PC-3 (cell line): ENCODE measurements around the gene STX8. TPM values are rescaled to one million over a fixed set of nuclear protein-coding genes. Genes with fewer than 3 reads are reported as not detected.
"Not testable (repeated sequence)": the region's sequence is repeated elsewhere in the genome, so short reads cannot be mapped to it uniquely, and the experiment has no call there.

Experiments
- ATAC-seq: fragments of 200-7000 bp; cut with Tn5 transposase; 2 replicates; pipeline ENCODE4 v1.9.1; 2020; ENCODE audit warnings: mild to moderate bottlenecking, moderate library complexity
- BruUV-seq: library from RNA; stranded (reverse); fragments of 400-500 nt; replicated peaks from 2 replicates; lab custom pipeline; 2021; lab: Mats Ljungman, UMichigan
- CTCF ChIA-PET: fragments of 300-600 bp; sonication (Branson Sonifier 250); formaldehyde crosslinking; loops from one replicate; lab custom pipeline; 2022; ENCODE audit warnings: antibody characterized with exemption; lab: Charles Lee
- POLR2A ChIA-PET: fragments of 300-600 bp; sonication (Branson Sonifier 250); formaldehyde crosslinking; loops from one replicate; lab custom pipeline; 2022; ENCODE audit warnings: antibody characterized with exemption; ENCODE audit not compliant: unreplicated experiment; lab: Charles Lee
- DNase-seq: peaks from one replicate; pipeline ENCODE4 v3.0.0-alpha.2; 2015
- H2AFZ ChIP-seq: fragments of 300-600 bp; sonication (generic); 2 replicates; pipeline ENCODE4 v1.6.0; 2016; ENCODE audit warnings: antibody characterized with exemption, low read length
- H3F3A ChIP-seq: fragments of 300-600 bp; sonication (generic); one replicate; pipeline ENCODE4 v1.6.0; 2017; ENCODE audit warnings: antibody characterized with exemption, low read length, control low read depth, mild to moderate bottlenecking; ENCODE audit not compliant: unreplicated experiment
- H3K27ac ChIP-seq: fragments of 300-600 bp; sonication (generic); 2 replicates; pipeline ENCODE4 v1.5.1; 2016; ENCODE audit warnings: mild to moderate bottlenecking, low read length
- H3K27me3 ChIP-seq: fragments of 300-600 bp; sonication (generic); 2 replicates; pipeline ENCODE4 v1.6.1; 2016; ENCODE audit warnings: low read length, mixed read lengths
- H3K36me3 ChIP-seq: fragments of 300-600 bp; sonication (generic); 2 replicates; pipeline ENCODE4 v1.6.1; 2016; ENCODE audit warnings: low read depth, mixed run types, low read length, mixed read lengths
- H3K4me1 ChIP-seq: fragments of 300-600 bp; sonication (generic); 2 replicates; pipeline ENCODE4 v1.5.1; 2016; ENCODE audit warnings: low read length; ENCODE audit not compliant: insufficient read depth
- H3K4me2 ChIP-seq: fragments of 300-600 bp; sonication (generic); 2 replicates; pipeline ENCODE4 v1.6.0; 2016; ENCODE audit warnings: low read length
- H3K4me3 ChIP-seq: fragments of 300-600 bp; sonication (generic); 2 replicates; pipeline ENCODE4 v1.5.1; 2016; ENCODE audit warnings: mild to moderate bottlenecking, low read length, mixed read lengths
- H3K79me2 ChIP-seq: fragments of 300-600 bp; sonication (generic); 2 replicates; pipeline ENCODE4 v1.6.1; 2017; ENCODE audit warnings: low read length, mixed read lengths
- H3K9ac ChIP-seq: fragments of 300-600 bp; sonication (generic); 2 replicates; pipeline ENCODE4 v1.6.0; 2016; ENCODE audit warnings: mild to moderate bottlenecking, low read length
- H3K9me2 ChIP-seq: fragments of 300-600 bp; sonication (generic); replicated peaks from 2 replicates; pipeline ENCODE4 v1.6.1; 2016; ENCODE audit warnings: mixed run types, low read length, mixed read lengths
- H3K9me3 ChIP-seq: fragments of 300-600 bp; sonication (generic); 2 replicates; pipeline ENCODE4 v1.6.1; 2016; ENCODE audit warnings: low read length, mixed read lengths
- H4K20me1 ChIP-seq: fragments of 300-600 bp; sonication (generic); 2 replicates; pipeline ENCODE4 v1.6.1; 2016; ENCODE audit warnings: low read length, mixed read lengths
- EZH2 ChIP-seq: fragments of 300-600 bp; sonication (generic); IDR thresholded peaks from one replicate; pipeline ENCODE4 v1.6.1; 2017; ENCODE audit warnings: antibody characterized with exemption, mild to moderate bottlenecking, low read length; ENCODE audit not compliant: unreplicated experiment
- EZH2phosphoT487 ChIP-seq: fragments of 300-600 bp; sonication (generic); IDR thresholded peaks from 2 replicates; pipeline ENCODE4 v1.6.1; 2018; ENCODE audit warnings: mild to moderate bottlenecking, antibody characterized with exemption, low read length, borderline replicate concordance
- intact Hi-C: fragments of 100-400 bp; cut with micrococcal nuclease; formaldehyde crosslinking; loops from 2 replicates; pipeline ENCODE4 v1.9.0; 2023
- total RNA-seq: library from RNA; depleted of rRNA; stranded (reverse); fragments of >200 nt; gene quantifications from 2 replicates; pipeline ENCODE4 v1.2.3, GENCODE V29; 2014
- TF ChIP-seq, protein P1 (sequence below): fragments of 300-600 bp; sonication (generic); conservative IDR thresholded peaks from 2 replicates; pipeline ENCODE4 v1.5.1; 2017; ENCODE audit warnings: antibody characterized with exemption, low read depth, mild to moderate bottlenecking, low read length

Gene STX8
- total RNA-seq, 1 experiment from 2014 or later, result 57.4 TPM

DNA sequence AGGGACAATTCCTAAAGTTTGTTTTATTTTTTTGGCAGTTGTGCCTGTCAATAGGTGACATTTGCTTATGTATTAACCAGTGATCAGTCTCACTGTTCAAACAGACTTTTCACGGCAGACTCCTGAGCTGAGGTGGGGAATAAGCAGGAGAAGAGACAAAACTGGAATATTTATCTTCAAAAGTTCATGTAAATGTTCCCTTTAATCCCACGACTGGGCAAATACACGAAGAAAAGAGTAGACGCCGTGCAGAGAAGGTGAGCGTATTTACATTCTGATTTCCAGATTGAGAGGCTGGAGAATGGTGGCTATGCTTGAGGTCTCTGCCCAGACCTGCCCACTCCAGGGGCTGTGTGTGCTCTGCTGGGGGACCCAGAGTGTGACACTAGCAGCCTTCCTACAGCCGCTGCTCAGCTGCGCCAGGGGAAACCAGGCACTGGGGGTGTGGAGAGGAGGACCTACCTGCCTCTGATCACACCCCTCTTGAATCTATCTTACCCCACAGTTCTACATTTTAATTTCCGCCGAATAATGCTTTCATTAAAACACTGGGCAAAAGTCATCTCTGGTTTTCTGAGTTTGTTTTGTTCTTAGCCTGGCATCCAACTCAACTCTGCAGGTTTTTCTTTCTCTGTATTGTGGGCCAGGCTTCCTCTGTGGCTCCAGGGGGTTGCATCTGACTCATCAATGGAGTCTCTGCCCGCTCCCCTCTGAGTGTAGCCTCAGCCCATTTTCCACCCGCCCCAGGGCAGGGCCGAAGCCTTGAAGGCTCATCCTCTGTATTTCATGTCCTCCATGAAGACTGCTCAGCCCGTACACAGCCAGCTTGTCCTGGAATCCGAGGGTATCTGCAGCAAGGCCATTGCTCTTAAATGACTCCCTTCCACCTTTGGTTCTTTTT lies 317.3 kb downstream of the STX8 start:
- Histone ChIP-seq H3F3A (no peaks in the 10 kb centered on the region), H3K4me1 (peaks cover 27% of the 10 kb centered on the region), H3K4me2 (no peak overlapping the region), H4K20me1 (no peaks in the 10 kb centered on the region), H3K9me3 (no peaks in the 10 kb centered on the region), H3K9ac (no peak overlapping the region), H3K36me3 (no peaks in the 10 kb centered on the region), H3K27ac (no peak overlapping the region), H3K4me3 (no peak overlapping the region), H3K9me2 (no peaks in the 10 kb centered on the region), H3K27me3 (no peaks in the 10 kb centered on the region), H3K79me2 (no peaks in the 10 kb centered on the region), H2AFZ (no peak overlapping the region)
- no TSS peak for BruUV-seq
- ATAC-seq, result no peak
- no peak for DNase-seq
- TF ChIP-seq EZH2phosphoT487 (no peak), EZH2 (no peak)
- TF ChIP-seq, protein P1, sequence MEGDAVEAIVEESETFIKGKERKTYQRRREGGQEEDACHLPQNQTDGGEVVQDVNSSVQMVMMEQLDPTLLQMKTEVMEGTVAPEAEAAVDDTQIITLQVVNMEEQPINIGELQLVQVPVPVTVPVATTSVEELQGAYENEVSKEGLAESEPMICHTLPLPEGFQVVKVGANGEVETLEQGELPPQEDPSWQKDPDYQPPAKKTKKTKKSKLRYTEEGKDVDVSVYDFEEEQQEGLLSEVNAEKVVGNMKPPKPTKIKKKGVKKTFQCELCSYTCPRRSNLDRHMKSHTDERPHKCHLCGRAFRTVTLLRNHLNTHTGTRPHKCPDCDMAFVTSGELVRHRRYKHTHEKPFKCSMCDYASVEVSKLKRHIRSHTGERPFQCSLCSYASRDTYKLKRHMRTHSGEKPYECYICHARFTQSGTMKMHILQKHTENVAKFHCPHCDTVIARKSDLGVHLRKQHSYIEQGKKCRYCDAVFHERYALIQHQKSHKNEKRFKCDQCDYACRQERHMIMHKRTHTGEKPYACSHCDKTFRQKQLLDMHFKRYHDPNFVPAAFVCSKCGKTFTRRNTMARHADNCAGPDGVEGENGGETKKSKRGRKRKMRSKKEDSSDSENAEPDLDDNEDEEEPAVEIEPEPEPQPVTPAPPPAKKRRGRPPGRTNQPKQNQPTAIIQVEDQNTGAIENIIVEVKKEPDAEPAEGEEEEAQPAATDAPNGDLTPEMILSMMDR, result no peak
- ChIA-PET POLR2A (no interaction called here), CTCF (no interaction called here)
- intact Hi-C loops, result loop anchor here (10.0 kb wide), 1 partner anchor 116 kb away; no protein-coding TSS in a partner anchor

DNA sequence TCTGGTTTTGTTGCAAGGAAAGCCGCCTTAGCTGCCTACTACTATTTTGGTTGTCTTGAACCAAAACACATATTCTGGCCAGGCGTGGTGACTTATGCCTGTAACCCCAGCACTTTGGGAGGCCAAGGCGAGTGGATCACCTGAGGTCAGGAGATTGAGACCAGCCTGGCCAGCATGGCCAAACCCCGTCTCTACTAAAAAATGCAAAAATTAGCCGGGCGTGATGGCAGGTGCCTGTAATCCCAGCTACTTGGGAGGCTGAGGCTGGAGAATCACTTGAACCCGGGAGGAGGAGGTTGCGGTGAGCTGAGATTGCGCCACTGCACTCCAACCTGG lies 318.0 kb downstream of the STX8 start:
- ATAC-seq, H3K79me2 ChIP-seq, H3K36me3 ChIP-seq, DNase-seq, POLR2A ChIA-PET, BruUV-seq, H3K9me3 ChIP-seq, H2AFZ ChIP-seq, H4K20me1 ChIP-seq, H3K9ac ChIP-seq, H3F3A ChIP-seq, H3K4me3 ChIP-seq, H3K27me3 ChIP-seq, H3K9me2 ChIP-seq: not testable (repeated sequence)
- H3K27ac ChIP-seq, result peak overlapping the region; percentile 56
- H3K4me2 ChIP-seq, result peak overlapping the region; percentile 51
- CTCF ChIA-PET, result interaction anchor here (0.7 kb wide), 1 partner anchor 18 kb away, joined by 3 read pairs; no protein-coding TSS in a partner anchor
- intact Hi-C loops, result loop anchor here (10.0 kb wide), 1 partner anchor 117 kb away; no protein-coding TSS in a partner anchor
- H3K4me1 ChIP-seq, result peaks cover 27% of the 10 kb centered on the region

DNA sequence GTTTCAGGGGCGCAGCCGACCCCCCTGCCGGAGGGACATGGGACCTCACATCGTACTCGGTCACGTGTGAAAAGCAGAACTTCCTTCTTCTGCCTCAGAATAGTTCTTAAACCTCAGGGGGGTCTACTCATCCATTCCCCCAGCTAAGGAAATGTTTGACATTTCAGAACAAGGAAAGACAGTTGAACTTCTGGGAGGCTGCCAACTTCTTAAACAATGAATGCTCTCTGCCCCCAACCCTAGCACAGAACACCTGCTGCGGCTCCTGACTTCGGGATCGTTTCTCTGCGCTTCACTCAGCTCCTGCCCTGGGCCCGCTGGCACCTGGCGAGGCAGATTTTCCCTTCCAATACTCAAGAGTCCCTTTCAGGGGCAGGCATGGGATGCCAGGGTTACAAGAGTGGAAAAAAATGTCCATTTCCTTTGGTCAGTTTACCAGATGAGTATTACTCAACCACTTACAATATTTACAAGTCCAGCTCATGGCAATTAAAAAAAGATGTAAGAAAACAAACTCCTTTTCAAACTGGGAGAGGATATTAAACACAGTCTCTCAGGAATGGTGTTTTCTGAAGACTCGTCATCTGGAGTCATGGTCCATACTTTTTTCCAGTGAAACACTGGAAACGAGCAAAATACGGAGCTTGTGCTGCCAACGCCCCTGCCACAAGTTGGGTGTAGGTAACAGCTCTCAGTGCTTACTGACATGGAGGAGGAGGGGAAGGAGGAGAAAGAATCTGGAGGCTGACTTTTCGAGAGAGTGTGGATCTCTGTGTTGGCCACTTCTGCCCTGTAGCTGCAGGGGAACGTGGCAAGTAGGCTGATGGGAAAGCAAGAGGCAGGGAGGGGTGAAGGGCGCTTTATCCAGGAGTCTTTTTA lies 318.6 kb downstream of the STX8 start:
- Histone ChIP-seq H4K20me1 (no peaks in the 10 kb centered on the region), H3K9me3 (no peaks in the 10 kb centered on the region), H3F3A (no peaks in the 10 kb centered on the region), H3K36me3 (no peaks in the 10 kb centered on the region), H2AFZ (0 out of 2 replicates have a peak overlapping the region, but pooled peaks have one; percentile 24), H3K27ac (peak overlapping the region; percentile 56), H3K4me2 (peak overlapping the region; percentile 51), H3K27me3 (no peaks in the 10 kb centered on the region), H3K4me3 (no peak overlapping the region), H3K9me2 (no peaks in the 10 kb centered on the region), H3K9ac (no peak overlapping the region), H3K4me1 (peaks cover 27% of the 10 kb centered on the region), H3K79me2 (no peaks in the 10 kb centered on the region)
- peak; percentile 81 for ATAC-seq
- intact Hi-C loops, result loop anchor here (10.0 kb wide), 1 partner anchor 118 kb away; no protein-coding TSS in a partner anchor
- CTCF ChIA-PET, result interaction anchor here (0.7 kb wide), 1 partner anchor 17 kb away, joined by 3 read pairs; no protein-coding TSS in a partner anchor
- TF ChIP-seq EZH2 (no peak), EZH2phosphoT487 (no peak)
- TF ChIP-seq, protein P1, result no peak
- DNase-seq, result peak; percentile 59
- no TSS peak for BruUV-seq
- POLR2A ChIA-PET, result no interaction called here
